Neural cell (in vitro differentiated cells): Measurements from ENCODE around the gene ENKD1. TPM values are rescaled to one million over a fixed set of nuclear protein-coding genes. Genes with fewer than 3 reads are reported as not detected.

Experiments used
- H2AFZ ChIP-seq: fragments of 200-600, 300-800 bp; sonication (generic), shearing (Covaris generic); 2 replicates; pipeline ENCODE4 v1.6.0; 2014; ENCODE audit warnings: low read depth, mild to moderate bottlenecking, antibody characterized with exemption, low read length, moderate library complexity
- H3F3A ChIP-seq: fragments of 200-600 bp; shearing (Covaris generic); 2 replicates; pipeline ENCODE4 v1.6.1; 2016; ENCODE audit warnings: mild to moderate bottlenecking, moderate library complexity, mixed read lengths, antibody characterized with exemption, low read length; ENCODE audit not compliant: insufficient read depth, poor library complexity, severe bottlenecking
- H3K27ac ChIP-seq: fragments of 200-600, 300-800 bp; sonication (generic), shearing (Covaris generic); 2 replicates; pipeline ENCODE4 v1.5.1; 2014; ENCODE audit warnings: mild to moderate bottlenecking, low read length, moderate library complexity
- H3K27me3 ChIP-seq: fragments of 300-800, 200-600 bp; sonication (generic), shearing (Covaris generic); 2 replicates; pipeline ENCODE4 v1.6.0; 2014; ENCODE audit warnings: mild to moderate bottlenecking, low read depth, low read length, moderate library complexity; ENCODE audit not compliant: insufficient read depth
- H3K36me3 ChIP-seq: fragments of 300-800, 200-600 bp; sonication (generic), shearing (Covaris generic); 2 replicates; pipeline ENCODE4 v1.5.1; 2014; ENCODE audit warnings: mild to moderate bottlenecking, antibody characterized with exemption, low read length, moderate library complexity; ENCODE audit not compliant: insufficient read depth
- H3K4me2 ChIP-seq: fragments of 300-800, 200-600 bp; sonication (generic), shearing (Covaris generic); 2 replicates; pipeline ENCODE4 v1.6.0; 2014; ENCODE audit warnings: mild to moderate bottlenecking, low read length
- H3K4me3 ChIP-seq: fragments of 300-800, 200-600 bp; sonication (generic), shearing (Covaris generic); 2 replicates; pipeline ENCODE4 v1.5.1; 2014; ENCODE audit warnings: mild to moderate bottlenecking, low read length, moderate library complexity
- H3K79me2 ChIP-seq: fragments of 200-600 bp; shearing (Covaris generic); replicated peaks from 2 replicates; pipeline ENCODE4 v1.6.0; 2014; ENCODE audit warnings: mild to moderate bottlenecking, low read length, moderate library complexity; ENCODE audit not compliant: insufficient read depth
- H3K9ac ChIP-seq: fragments of 300-800, 200-600 bp; sonication (generic), shearing (Covaris generic); 2 replicates; pipeline ENCODE4 v1.6.1; 2016; ENCODE audit warnings: mild to moderate bottlenecking, low read length, mixed read lengths
- H3K9me2 ChIP-seq: fragments of 200-600 bp; shearing (Covaris generic); 2 replicates; pipeline ENCODE4 v1.6.1; 2016; ENCODE audit warnings: mild to moderate bottlenecking, low read length, mixed read lengths; ENCODE audit not compliant: insufficient read depth
- H3K9me3 ChIP-seq: fragments of 200-600, 300-800 bp; sonication (generic), shearing (Covaris generic); 2 replicates; pipeline ENCODE4 v1.6.1; 2016; ENCODE audit warnings: mild to moderate bottlenecking, mixed run types, low read length, moderate library complexity, mixed read lengths
- H4K20me1 ChIP-seq: fragments of 200-600 bp; shearing (Covaris generic); 2 replicates; pipeline ENCODE4 v1.6.1; 2016; ENCODE audit warnings: mild to moderate bottlenecking, mixed run types; ENCODE audit not compliant: insufficient read depth
- EP300 ChIP-seq: fragments of 450-650 bp; conservative IDR thresholded peaks from 2 replicates; pipeline ENCODE4 v1.6.1; 2014; ENCODE audit warnings: antibody characterized with exemption, mild to moderate bottlenecking, moderate library complexity; ENCODE audit not compliant: poor library complexity, severe bottlenecking
- EZH2 ChIP-seq: fragments of 200-600, 300-800 bp; shearing (Covaris generic), sonication (generic); IDR thresholded peaks from 2 replicates; pipeline ENCODE4 v1.6.1; 2014; ENCODE audit warnings: antibody characterized with exemption, low read length, borderline replicate concordance, mild to moderate bottlenecking; ENCODE audit not compliant: insufficient read depth, poor library complexity, severe bottlenecking
- MXI1 ChIP-seq: fragments of 450-650 bp; conservative IDR thresholded peaks from 2 replicates; pipeline ENCODE4 v1.6.1; 2014; ENCODE audit warnings: antibody characterized with exemption, mild to moderate bottlenecking; ENCODE audit not compliant: poor library complexity, severe bottlenecking
- POLR2AphosphoS5 ChIP-seq: IDR thresholded peaks from 2 replicates; pipeline ENCODE4 v1.6.1; 2012
- RAD21 ChIP-seq: fragments of 450-650 bp; conservative IDR thresholded peaks from 2 replicates; pipeline ENCODE4 v1.6.1; 2014; ENCODE audit warnings: antibody characterized with exemption, mild to moderate bottlenecking, moderate library complexity
- SMC3 ChIP-seq: fragments of 450-650 bp; conservative IDR thresholded peaks from 2 replicates; pipeline ENCODE4 v1.6.1; 2014; ENCODE audit warnings: antibody characterized with exemption, mild to moderate bottlenecking, moderate library complexity; ENCODE audit not compliant: poor library complexity
- TAF1 ChIP-seq: IDR thresholded peaks from 2 replicates; pipeline ENCODE4 v1.6.1; 2012; ENCODE audit warnings: low read depth
- polyA plus RNA-seq: library from polyadenylated mRNA; depleted of rRNA; stranded (reverse); fragments of >200 nt; gene quantifications from 2 replicates; pipeline ENCODE4 v1.2.3, GENCODE V29; 2014
- TF ChIP-seq, protein P1 (sequence below): fragments of 450-650 bp; IDR thresholded peaks from 2 replicates; pipeline ENCODE4 v1.5.1; 2014; ENCODE audit warnings: antibody characterized with exemption, mild to moderate bottlenecking, moderate library complexity; ENCODE audit not compliant: poor library complexity, severe bottlenecking
- TF ChIP-seq, protein P2 (sequence below): IDR thresholded peaks from 2 replicates; pipeline ENCODE4 v1.6.1; 2012; ENCODE audit warnings: borderline replicate concordance

ENKD1 gene
- polyA plus RNA-seq, 1 donor from 2014 or later, result 36.6 TPM

DNA sequence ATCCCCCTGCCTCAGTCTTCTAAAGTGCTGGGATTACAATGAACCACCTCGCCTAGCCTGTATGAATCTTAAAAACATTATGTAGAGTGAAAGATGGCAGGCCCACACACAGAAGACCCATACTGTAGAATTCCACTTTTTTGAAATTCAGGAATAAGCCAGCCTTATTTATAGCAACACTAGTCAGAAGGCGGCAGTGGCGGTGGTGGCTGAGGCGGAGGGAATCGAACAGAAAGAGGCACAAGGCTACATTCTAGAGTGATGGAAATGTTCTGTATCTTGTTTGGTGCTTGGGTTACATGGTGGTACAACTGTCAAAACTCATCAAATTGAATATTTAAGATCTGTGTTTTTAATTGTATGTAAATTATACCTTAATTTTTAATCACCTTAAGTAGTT lies 41.2 kb upstream of the ENKD1 start:
- Histone ChIP-seq H3K9me2 (no peaks in the 10 kb centered on the region), H3K9me3 (no peaks in the 10 kb centered on the region), H3K9ac (no peak overlapping the region), H2AFZ (no peak overlapping the region), H3F3A (no peaks in the 10 kb centered on the region), H3K4me3 (no peak overlapping the region), H4K20me1 (peaks cover 13% of the 10 kb centered on the region), H3K4me2 (no peak overlapping the region), H3K79me2 (peaks cover 64% of the 10 kb centered on the region), H3K27me3 (no peaks in the 10 kb centered on the region), H3K27ac (no peak overlapping the region), H3K36me3 (no peaks in the 10 kb centered on the region)
- TF ChIP-seq SMC3, result no peak
- TF ChIP-seq, protein P1, sequence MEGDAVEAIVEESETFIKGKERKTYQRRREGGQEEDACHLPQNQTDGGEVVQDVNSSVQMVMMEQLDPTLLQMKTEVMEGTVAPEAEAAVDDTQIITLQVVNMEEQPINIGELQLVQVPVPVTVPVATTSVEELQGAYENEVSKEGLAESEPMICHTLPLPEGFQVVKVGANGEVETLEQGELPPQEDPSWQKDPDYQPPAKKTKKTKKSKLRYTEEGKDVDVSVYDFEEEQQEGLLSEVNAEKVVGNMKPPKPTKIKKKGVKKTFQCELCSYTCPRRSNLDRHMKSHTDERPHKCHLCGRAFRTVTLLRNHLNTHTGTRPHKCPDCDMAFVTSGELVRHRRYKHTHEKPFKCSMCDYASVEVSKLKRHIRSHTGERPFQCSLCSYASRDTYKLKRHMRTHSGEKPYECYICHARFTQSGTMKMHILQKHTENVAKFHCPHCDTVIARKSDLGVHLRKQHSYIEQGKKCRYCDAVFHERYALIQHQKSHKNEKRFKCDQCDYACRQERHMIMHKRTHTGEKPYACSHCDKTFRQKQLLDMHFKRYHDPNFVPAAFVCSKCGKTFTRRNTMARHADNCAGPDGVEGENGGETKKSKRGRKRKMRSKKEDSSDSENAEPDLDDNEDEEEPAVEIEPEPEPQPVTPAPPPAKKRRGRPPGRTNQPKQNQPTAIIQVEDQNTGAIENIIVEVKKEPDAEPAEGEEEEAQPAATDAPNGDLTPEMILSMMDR, result no peak
- no peak for TF ChIP-seq TAF1
- TF ChIP-seq RAD21, result no peak
- TF ChIP-seq MXI1, result no peak
- TF ChIP-seq EZH2, result no peak
- no peak for TF ChIP-seq POLR2AphosphoS5
- no peak for TF ChIP-seq EP300
- TF ChIP-seq, protein P2, sequence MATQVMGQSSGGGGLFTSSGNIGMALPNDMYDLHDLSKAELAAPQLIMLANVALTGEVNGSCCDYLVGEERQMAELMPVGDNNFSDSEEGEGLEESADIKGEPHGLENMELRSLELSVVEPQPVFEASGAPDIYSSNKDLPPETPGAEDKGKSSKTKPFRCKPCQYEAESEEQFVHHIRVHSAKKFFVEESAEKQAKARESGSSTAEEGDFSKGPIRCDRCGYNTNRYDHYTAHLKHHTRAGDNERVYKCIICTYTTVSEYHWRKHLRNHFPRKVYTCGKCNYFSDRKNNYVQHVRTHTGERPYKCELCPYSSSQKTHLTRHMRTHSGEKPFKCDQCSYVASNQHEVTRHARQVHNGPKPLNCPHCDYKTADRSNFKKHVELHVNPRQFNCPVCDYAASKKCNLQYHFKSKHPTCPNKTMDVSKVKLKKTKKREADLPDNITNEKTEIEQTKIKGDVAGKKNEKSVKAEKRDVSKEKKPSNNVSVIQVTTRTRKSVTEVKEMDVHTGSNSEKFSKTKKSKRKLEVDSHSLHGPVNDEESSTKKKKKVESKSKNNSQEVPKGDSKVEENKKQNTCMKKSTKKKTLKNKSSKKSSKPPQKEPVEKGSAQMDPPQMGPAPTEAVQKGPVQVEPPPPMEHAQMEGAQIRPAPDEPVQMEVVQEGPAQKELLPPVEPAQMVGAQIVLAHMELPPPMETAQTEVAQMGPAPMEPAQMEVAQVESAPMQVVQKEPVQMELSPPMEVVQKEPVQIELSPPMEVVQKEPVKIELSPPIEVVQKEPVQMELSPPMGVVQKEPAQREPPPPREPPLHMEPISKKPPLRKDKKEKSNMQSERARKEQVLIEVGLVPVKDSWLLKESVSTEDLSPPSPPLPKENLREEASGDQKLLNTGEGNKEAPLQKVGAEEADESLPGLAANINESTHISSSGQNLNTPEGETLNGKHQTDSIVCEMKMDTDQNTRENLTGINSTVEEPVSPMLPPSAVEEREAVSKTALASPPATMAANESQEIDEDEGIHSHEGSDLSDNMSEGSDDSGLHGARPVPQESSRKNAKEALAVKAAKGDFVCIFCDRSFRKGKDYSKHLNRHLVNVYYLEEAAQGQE, result no peak

DNA sequence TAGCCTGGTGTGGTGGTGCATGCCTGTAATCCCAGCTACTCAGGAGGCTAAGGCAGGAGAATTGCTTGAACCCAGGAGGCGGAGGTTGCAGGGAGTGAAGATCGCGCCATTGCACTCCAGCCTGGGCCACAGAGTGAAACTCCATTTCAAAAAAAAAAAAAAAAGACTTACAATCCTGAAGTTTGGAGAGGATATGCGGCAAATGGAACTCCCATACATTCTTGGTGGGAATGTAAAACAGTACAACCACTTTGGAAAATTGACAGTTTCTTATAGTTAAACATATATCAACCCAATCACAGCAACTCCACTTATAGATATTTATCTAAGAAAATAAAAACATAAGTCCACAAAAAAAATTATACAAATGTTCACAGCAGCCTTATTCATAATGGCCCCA lies 40.7 kb upstream of the ENKD1 start:
- peaks cover 64% of the 10 kb centered on the region for H3K79me2 ChIP-seq

More for the DNA sequence above, 40.7 kb upstream of the ENKD1 start:
- peaks cover 13% of the 10 kb centered on the region for H4K20me1 ChIP-seq
- no peaks in the 10 kb centered on the region for H3K9me2 ChIP-seq
- no peak overlapping the region for H3K9ac ChIP-seq
- no peaks in the 10 kb centered on the region for H3F3A ChIP-seq
- H2AFZ ChIP-seq, result no peak overlapping the region
- TF ChIP-seq, protein P1, result no peak
- no peak for TF ChIP-seq EP300
- no peak for TF ChIP-seq RAD21
- TF ChIP-seq POLR2AphosphoS5, result no peak
- TF ChIP-seq TAF1, result no peak
- no peak for TF ChIP-seq EZH2
- TF ChIP-seq SMC3, result no peak
- TF ChIP-seq MXI1, result no peak
- TF ChIP-seq, protein P2, result no peak
- H3K4me3 ChIP-seq, result no peak overlapping the region
- no peaks in the 10 kb centered on the region for H3K9me3 ChIP-seq
- H3K27me3 ChIP-seq, result no peaks in the 10 kb centered on the region
- H3K27ac ChIP-seq, result no peak overlapping the region
- H3K4me2 ChIP-seq, result no peak overlapping the region
- no peaks in the 10 kb centered on the region for H3K36me3 ChIP-seq
